HG03139 (cell line): ENCODE results near the gene ARAP2.

Source experiments
- ATAC-seq: cut with Tn5 transposase; IDR thresholded peaks from one replicate; pipeline ENCODE4 v1.9.1; 2021; ENCODE audit not compliant: unreplicated experiment

Gene ARAP2

DNA sequence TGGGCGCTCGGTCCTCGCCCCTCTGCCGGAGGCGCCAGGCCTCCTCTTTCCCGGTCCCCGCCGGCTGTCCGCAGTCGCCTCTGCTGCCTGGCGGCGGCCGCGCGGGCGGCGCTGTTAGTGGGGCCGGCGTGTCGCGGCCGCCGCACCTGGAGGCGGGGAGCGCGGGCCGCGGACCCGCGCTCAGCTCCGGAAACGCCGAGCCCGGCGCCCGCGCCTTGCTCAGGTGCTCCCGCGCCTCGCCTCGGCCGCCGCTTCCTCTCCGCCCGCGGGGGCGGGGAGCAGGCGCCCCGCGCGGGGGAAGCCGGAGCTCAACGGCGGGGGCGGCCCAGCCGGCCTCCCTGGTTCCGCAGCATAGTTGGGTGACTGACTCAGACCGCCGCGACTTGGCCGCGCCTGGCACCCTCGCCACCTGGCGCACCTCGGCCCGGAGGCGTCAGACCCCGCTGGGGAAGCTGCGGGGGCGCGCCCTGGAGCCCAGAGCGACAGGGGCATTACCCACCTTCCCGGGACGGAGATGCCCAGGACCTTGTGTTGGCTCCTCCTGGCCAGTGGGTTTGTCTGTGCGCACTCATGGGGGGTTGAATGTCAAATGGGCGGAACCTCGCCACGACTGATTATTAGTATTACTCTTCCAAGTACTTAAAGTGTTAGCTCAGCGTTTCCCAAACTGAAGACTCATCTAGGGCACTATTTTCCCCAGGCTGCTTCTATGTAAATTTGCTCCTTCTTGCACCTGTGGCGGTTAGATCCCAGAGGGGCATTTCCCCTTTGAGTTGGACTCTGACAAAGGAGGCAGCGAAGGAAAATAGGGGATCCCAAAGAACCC is at the start of gene ARAP2:
TSS of gene ARAP2 (minus strand) at position 258 of the 826 bp plus-strand sequence. CDS start 15,028 bp downstream, outside the sequence.
- ATAC-seq = peak; percentile 46

- no peak for ATAC-seq
Observed at GRCh38 chr4:36292556-36293188, 48.4 kb upstream of the ARAP2 start.

DNA sequence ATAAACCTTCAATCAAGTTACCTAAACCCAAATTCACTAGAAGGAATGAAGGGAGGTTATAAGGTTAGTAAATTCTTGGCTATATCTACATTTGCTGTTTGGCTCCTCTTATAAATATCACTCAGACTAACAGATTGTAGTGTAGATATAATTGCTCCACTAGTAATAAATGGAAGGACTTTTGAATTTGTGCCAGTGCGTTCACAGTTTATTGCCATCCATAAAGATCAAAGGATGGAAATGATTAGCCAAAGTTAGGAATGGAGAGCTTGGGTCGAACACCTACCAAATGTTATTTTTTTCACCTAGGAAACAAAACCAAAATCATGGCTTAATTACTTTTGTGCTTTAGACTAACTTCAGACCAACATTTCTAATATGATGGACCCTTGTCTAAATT is 46.3 kb upstream of the ARAP2 start:
- no peak for ATAC-seq

DNA sequence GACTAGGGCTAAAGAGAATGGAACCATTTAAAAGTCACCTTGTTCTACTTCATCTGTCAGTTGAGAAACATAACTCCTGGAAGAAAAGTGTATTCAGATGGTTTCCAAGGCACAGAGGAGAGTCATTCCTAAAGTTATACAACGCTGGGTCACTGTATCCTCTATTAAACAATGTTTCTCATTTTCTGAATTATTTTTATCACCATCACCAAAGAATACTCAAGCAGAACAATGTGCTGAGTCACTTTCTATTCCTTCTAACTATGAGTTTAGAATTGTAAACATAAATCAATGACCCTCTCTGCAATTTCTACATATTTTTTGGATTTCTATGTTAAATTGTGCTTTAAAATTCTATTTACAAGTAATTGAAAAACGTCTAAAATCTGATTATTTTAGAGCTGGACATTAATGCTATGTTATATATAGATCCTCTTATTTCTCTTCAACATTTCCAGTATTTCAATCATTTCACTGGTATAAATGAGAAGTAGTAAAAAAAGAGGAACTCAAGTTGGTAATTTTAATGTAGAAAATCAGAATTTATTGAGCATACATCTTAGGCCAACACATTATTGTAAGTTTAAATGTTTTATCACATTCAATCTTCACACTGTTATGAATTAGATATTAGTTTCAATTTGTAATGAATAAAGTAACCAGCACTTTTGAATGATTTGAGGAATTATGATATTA is 44.6 kb upstream of the ARAP2 start:
- ATAC-seq = no peak

- ATAC-seq = peak; percentile 26
Observed at GRCh38 chr4:36286481-36286871, 42.2 kb upstream of the ARAP2 start.

- ATAC-seq = peak; percentile 98
Observed at GRCh38 chr4:36285784-36286480, 41.6 kb upstream of the ARAP2 start.

DNA sequence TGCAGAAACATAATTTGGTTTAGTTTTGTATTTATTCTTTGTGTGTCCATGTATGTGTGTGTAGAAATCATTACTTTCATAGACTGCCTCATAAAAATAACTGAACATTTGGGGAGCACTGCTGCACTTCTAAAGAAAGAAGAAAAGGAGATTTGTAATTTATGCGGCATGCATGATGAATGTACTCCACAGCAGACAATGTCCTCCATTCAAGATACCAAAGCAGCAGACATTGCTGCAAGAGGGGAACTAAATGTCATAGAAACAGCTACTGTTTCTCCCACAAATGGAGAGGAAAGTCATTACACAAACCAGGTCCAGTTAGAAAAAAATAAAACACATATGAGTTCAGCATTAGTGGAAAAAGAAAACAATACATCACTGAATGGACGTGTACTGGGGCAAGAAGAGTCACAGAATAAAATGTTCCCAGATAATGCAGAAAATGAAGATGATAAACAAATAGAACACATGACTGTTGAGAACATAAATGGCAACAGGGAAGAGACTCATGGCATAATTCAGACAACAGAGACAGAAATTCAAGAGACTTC is 39.7 kb upstream of the ARAP2 start:
- no peak for ATAC-seq

DNA sequence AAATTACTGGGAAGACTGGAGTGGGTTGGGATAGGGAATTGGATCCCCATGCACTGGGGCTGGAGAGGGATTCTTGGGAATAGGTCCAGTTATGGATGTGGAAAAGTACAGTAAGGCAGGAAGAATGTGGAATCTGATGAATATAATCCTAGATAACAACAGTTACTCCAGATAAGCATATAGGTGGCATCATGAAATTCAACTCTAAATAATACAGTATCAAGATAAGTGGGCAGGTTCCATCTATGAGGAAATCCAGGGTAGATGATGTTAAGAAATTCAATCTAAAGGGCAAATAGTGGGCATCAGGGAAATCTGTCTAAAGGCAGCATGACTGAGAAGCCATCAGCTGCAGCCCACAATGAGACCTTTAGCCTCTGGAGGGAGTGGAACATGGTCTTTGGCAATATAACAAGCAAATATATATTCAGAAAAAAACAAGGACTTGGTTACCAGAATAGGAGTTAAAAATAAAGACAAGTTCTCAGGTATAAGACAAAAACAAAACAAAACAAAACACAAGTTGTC is 38.3 kb upstream of the ARAP2 start:
- no peak for ATAC-seq

DNA sequence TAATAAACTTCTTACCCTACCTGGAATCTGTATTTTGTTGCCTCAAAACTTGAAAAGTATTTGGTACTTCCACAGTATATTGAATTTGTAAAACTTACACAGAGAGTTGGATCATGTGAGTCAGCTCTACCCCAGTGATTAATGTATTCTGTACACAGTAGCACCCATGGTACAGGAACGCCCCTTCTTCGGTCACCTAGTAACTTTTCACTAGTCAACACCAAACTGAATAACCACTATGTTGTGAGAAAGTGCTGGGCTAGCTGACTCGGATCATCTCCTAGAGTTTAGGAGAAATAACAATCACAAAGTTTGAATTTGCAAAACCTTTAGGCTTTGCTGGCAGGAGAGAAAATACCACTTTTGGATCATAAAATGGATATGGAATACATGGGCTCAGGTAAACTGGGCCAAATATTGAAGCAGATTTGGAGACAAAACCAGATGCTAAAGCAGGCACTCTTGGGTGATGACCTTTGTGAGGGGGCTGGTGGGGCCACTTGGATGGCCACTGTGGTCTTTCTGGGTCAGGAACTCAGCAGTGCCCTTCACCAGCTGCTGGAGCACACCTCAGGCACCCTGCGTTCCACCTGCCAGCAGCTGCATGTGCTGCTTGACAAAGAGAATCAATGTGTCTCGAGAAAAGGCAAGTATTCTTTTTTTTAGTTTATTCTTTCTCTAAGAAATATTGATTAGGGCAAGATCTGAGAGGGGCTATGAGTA is 37.2 kb upstream of the ARAP2 start, which contains the start of gene DTHD1:
TSS of gene DTHD1 (plus strand) at position 233 of the 723 bp plus-strand sequence. CDS start at position 376, 143 bp downstream.
- no peak for ATAC-seq

GRCh38 chr4:36280555-36280954 is 36.2 kb upstream of the ARAP2 start:
- no peak for ATAC-seq

DNA sequence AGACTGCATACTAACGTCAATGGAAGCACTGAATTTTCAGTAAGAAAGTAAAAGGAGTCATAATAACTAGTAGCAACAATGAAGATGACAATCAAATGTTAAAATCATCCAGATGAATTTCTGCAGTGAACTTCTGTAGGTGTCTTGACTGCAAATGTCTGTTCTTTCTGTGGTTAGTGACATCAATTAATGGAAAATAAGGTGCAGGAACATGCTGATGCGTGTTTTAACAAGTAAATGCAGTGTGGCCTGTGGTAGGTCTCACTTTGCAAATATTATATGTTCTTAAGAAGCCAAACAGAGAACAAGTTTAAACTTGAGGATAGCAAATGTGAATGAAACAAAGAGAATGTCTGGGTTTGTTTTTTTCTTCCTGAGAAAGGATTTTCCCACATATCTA is 34.5 kb upstream of the ARAP2 start:
- no peak for ATAC-seq

GRCh38 chr4:36277533-36277932 is 33.2 kb upstream of the ARAP2 start:
- no peak for ATAC-seq

DNA sequence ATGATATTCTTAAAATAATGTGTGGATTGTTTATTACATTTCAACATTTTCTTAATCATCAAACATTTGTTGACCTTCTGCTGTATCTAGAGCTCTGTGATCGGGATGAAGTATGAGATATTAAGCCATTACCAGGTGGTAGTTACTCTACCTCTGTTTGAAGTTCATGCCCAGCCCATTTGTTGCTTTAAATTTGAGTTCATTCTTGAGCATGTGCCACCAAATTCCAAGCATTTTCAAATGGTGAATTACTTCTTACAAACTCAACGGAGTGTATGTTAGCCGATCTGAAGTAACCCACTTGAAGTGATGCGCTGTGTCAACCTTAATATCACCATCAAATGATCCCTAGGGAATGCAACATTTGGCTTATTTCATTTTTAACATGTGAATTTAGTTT is 29.8 kb upstream of the ARAP2 start:
- ATAC-seq = no peak

DNA sequence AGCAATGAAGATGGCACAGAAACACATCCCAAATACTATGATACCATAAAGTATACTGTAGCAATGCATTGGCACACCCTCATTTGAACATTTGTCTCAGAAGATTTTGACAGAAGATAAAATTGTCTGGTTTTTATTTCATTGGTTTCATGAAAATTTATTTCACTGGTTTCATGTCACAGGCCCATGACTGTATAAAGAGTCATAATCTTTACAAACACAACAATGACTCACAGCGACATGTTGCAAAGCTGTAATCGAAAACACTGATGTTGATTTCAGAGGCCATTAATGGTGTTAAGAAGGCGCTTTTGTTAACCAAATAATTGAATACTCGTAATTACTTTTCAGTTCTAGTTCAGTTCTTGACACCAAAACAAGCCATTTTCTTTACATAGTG is 29.0 kb upstream of the ARAP2 start:
- ATAC-seq = no peak

DNA sequence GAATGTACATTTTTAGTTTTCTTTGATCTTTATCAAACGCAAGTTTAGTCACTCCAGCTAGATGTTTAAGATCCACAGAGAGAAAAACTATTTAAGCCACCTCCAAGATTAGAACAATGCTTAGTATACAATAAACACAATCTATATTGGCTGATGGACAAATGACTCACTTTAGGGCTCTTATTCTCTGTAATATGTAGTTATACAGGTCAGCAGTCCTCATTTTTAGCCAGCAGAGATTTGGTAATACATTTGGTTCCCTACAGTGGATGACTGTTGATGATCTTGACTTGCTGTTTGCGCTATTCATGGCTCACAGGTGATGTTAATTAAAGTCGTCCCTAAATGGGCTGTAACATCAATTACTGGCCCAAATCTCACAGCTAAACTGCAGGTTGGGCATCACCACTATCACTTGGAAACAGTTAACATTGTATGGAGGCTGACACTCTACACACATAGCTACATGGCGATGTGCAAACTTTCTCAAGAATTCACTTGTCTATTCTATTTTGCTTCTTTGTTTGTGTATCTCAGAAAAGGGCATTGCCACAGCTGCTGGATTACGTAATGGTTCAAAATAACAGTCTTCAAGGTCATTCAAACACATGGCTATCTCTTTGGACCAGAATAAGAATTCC is 25.3 kb upstream of the ARAP2 start:
- ATAC-seq = no peak

- ATAC-seq = no peak
Observed at GRCh38 chr4:36269101-36269500, 24.8 kb upstream of the ARAP2 start.

- ATAC-seq = no peak
Observed at GRCh38 chr4:36267486-36268268, 23.4 kb upstream of the ARAP2 start.

DNA sequence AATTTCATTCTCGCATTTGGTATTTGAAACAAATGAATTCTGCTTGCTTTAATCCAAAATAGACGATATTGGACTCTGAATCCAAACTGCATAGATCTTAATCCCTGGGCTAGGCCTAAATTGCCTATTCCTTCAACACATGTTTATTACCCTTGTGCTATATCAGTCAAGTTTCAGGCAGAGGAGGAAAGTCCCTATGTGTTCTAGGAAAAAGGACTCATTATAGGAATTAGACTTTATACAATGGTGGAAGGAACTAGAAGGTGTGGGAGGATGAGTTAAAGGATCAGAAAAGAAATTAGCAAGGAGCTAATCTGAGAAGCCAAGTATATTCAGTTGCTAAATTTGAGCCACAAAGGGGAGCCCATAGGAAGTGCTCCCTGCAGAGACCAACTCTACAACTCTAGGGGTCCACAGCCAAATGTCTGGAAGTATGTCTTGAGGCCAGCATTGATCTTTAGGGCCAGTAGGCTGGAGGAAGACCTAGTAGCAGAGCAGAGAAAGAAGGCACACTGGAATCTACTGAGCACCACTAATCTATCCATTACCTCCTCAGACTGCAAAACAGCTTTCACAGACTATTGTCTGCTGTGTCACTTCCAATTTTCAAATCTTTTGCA is 20.0 kb upstream of the ARAP2 start:
- no peak for ATAC-seq
